HG02852 (cell line): ENCODE results near the gene PKIB.
"Not testable (repeated sequence)": the region's sequence is repeated elsewhere in the genome, so short reads cannot be mapped to it uniquely, and the experiment has no call there.

ENCODE experiments used
- ATAC-seq: cut with Tn5 transposase; IDR thresholded peaks from one replicate; pipeline ENCODE4 v1.9.1; 2021; ENCODE audit warnings: mild to moderate bottlenecking, moderate library complexity; ENCODE audit not compliant: unreplicated experiment

The PKIB gene

GRCh38 chr6:122609881-122610689, at the start of gene PKIB:
PKIB (plus strand) TSS chr6:122610405; CDS start chr6:122717795, 107,390 bp downstream.
- ATAC-seq, result peak; percentile 87

- no peak for ATAC-seq
Observed at GRCh38 chr6:122563364-122564052, 46.7 kb upstream of the PKIB start.

GRCh38 chr6:122564230-122564629, 46.0 kb upstream of the PKIB start:
- ATAC-seq, result no peak

GRCh38 chr6:122565708-122566107, 44.5 kb upstream of the PKIB start:
- ATAC-seq, result no peak

GRCh38 chr6:122567034-122567433, 43.2 kb upstream of the PKIB start:
- no peak for ATAC-seq

- ATAC-seq, result no peak
Observed at GRCh38 chr6:122568350-122568749, 41.9 kb upstream of the PKIB start.

- no peak for ATAC-seq
Observed at GRCh38 chr6:122568797-122569221, 41.4 kb upstream of the PKIB start.

- ATAC-seq, result no peak
Observed at GRCh38 chr6:122569230-122569771, 40.9 kb upstream of the PKIB start.

- ATAC-seq, result no peak
Observed at GRCh38 chr6:122571888-122572287, 38.3 kb upstream of the PKIB start.

- ATAC-seq, result no peak
Observed at GRCh38 chr6:122576888-122577287, 33.3 kb upstream of the PKIB start.

GRCh38 chr6:122578961-122579360, 31.2 kb upstream of the PKIB start:
- ATAC-seq, result no peak

GRCh38 chr6:122580737-122581136, 29.5 kb upstream of the PKIB start:
- no peak for ATAC-seq

GRCh38 chr6:122589115-122589514, 21.1 kb upstream of the PKIB start:
- no peak for ATAC-seq

GRCh38 chr6:122598295-122598694, 11.9 kb upstream of the PKIB start:
- not testable (repeated sequence) for ATAC-seq

- no peak for ATAC-seq
Observed at GRCh38 chr6:122604676-122605075, 5.5 kb upstream of the PKIB start.

GRCh38 chr6:122610690-122611455, 668 bp downstream of the PKIB start:
- ATAC-seq, result peak; percentile 34

GRCh38 chr6:122612838-122613237, 2.6 kb downstream of the PKIB start:
- ATAC-seq, result no peak

- no peak for ATAC-seq
Observed at GRCh38 chr6:122614303-122614702, 4.1 kb downstream of the PKIB start.

- no peak for ATAC-seq
Observed at GRCh38 chr6:122615409-122615808, 5.2 kb downstream of the PKIB start.

- ATAC-seq, result no peak
Observed at GRCh38 chr6:122616877-122617276, 6.7 kb downstream of the PKIB start.

GRCh38 chr6:122619309-122619708, 9.1 kb downstream of the PKIB start:
- ATAC-seq, result no peak
